Mesenteric fat pad (tissue), 1 donor: ENCODE results near the gene AZIN2. TPM values are rescaled to one million over a fixed set of nuclear protein-coding genes. Genes with fewer than 3 reads are reported as not detected.

ENCODE experiments used
- total RNA-seq: library from RNA; stranded (reverse); fragmentation: NEBNext Ultra II Directional; extraction: Animal tissue kit (Norgen Biotek cat#: 25700); gene quantifications from one replicate; pipeline ENCODE4 v1.2.1, GENCODE V29; 2021
- donor health status: DM: yes; HTN: yes; CAD: no.

AZIN2 gene
- total RNA-seq, 1 donor from 2014 or later, result 2.1 TPM

Other genes starting within 250 kb of the AZIN2 start
- 0.96 TPM for gene FNDC5, start 210.2 kb upstream of the AZIN2 start, total RNA-seq
- gene HPCA, start 194.7 kb upstream of the AZIN2 start, total RNA-seq, result not detected
- gene TMEM54, start 179.8 kb upstream of the AZIN2 start, total RNA-seq, result 26.8 TPM
- 23.5 TPM for gene RNF19B, start 116.3 kb upstream of the AZIN2 start, total RNA-seq
- gene AK2, start 44.3 kb upstream of the AZIN2 start, total RNA-seq, result 159 TPM
- gene TRIM62, start 100.9 kb downstream of the AZIN2 start, total RNA-seq, result 4.4 TPM
- 29.6 TPM for gene ZNF362, start 175.3 kb downstream of the AZIN2 start, total RNA-seq
- not detected for gene A3GALT2, start 239.9 kb downstream of the AZIN2 start, total RNA-seq